Measurements from ENCODE around the gene SERTAD1.
"Not testable (repeated sequence)": the region's sequence is repeated elsewhere in the genome, so short reads cannot be mapped to it uniquely, and the experiment has no call there.

Gene SERTAD1

DNA sequence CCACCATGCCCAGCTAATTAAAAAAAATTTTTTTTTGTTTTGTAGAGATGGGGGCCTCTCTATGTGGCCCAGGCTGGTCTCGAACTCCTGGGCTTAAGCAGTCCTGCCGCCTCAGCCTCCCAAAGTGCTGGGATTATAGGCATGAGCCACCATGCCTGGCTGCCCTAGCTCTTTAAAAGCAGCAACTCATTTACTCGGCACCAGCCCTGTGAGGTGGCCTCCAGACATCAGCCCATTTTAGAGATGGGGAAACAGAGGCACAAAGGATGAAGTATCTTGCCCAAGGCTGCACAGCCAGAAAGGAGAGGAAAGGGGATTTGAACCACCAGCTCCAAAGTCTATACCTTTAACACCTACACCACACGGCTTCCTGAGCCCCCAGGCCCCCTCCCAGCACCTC is 12.9 kb downstream of the SERTAD1 start:
- no peaks in the 10 kb centered on the region for H3K36me3 ChIP-seq (replicated peaks)
- DNase-seq (ENCODE audit: low spot score in 2 of 2) = no peak
- H3K27me3 ChIP-seq (ENCODE audit: low read depth) = no peaks in the 10 kb centered on the region
- H3K4me3 ChIP-seq = no peak overlapping the region
- no peaks in the 10 kb centered on the region for H3K4me1 ChIP-seq
- no peaks in the 10 kb centered on the region for H3K9me3 ChIP-seq
- in situ Hi-C loops (cut with MboI; ENCODE audit: low sequenced_read_pairs) = no loop called here

GRCh38 chr19:40411958-40412499 is 13.8 kb downstream of the SERTAD1 start:
- no peak for DNase-seq (ENCODE audit: low spot score in 2 of 2)
- Histone ChIP-seq H3K36me3 (replicated peaks) (no peaks in the 10 kb centered on the region), H3K4me3 (no peak overlapping the region), H3K4me1 (no peaks in the 10 kb centered on the region), H3K9me3 (no peaks in the 10 kb centered on the region), H3K27me3 (ENCODE audit: low read depth) (no peaks in the 10 kb centered on the region)
- in situ Hi-C loops (cut with MboI; ENCODE audit: low sequenced_read_pairs) = no loop called here

DNA sequence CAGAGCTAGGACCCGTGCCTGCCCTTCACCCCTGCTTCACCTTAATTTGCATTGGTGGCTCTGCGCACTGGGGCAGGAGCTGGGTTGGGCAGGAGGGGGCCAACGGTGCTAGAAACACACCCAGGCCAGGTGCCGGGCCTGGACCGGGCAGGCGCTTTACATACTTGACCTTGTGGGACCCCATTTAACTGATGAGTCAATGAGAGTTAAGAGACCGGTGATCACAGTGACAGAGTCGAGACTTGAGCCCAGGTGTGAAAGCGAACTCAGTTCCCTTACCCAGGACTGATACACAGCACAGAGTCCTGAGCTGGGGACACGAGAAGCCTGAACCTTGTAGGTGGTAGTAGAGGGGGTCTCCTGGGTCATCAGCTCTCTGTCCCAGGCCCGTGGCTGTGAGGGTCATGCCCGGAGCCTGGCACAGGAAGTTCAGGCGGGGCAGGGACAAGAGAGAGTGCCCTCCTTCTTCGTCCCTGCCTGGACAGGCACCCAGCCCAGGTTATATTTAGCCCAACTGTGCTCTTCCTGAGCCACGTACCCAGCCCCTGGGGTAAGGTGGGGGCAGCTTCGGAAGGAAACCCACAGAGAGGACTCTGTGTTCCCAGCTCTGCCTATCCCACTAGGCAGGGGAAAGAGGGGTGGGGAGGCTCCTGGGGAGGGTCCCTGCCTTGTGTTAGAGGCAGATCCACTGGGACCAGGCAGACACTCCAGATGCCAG is 14.5 kb downstream of the SERTAD1 start:
- peak in 1 of 2 experiments; percentile 1 for DNase-seq (ENCODE audit: low spot score in 2 of 2)
- Histone ChIP-seq H3K36me3 (replicated peaks) (no peaks in the 10 kb centered on the region), H3K4me1 (no peaks in the 10 kb centered on the region), H3K9me3 (no peaks in the 10 kb centered on the region), H3K27me3 (ENCODE audit: low read depth) (no peaks in the 10 kb centered on the region), H3K4me3 (no peak overlapping the region)
- in situ Hi-C loops (cut with MboI; ENCODE audit: low sequenced_read_pairs) = no loop called here

DNA sequence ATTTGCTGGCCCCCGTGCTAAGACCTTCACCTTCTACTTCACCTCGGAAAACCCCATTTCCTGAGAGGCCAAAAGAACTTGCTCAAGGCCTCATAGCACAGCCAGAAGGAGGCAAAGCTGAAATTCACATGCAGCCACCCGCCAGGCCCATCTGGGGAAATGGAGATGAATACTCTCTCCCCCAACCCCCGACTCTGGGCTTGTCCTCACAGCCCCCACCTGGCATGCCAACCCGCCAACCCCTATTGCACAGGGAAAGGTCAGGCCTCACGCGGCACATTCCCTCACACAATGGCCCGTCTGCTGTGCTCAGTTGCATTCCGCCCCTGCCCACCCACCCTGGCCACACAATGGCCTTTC is 15.8 kb downstream of the SERTAD1 start:
- no peak overlapping the region for H3K4me3 ChIP-seq

DNA sequence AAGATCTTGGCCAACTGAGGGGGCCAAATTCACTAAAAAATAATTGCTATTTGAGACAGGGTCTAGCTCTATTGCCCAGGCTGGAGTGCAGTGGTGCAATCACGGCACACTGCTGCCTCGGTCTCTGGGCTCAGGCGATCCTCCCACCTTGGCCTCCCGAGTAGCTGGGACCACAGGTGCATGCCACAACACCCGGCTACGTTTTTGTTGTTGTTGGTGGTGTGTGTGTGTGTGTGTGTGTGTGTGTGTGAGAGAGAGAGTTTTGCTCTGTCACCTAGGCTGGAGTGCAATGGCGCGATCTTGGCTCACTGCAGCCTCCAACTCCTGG is 17.2 kb downstream of the SERTAD1 start:
- H3K4me1 ChIP-seq; H3K27me3 ChIP-seq (ENCODE audit: low read depth); DNase-seq (ENCODE audit: low spot score in 2 of 2); in situ Hi-C loops (cut with MboI; ENCODE audit: low sequenced_read_pairs); H3K36me3 ChIP-seq (replicated peaks); H3K9me3 ChIP-seq; H3K4me3 ChIP-seq: not testable (repeated sequence)

More for the DNA sequence above, 15.8 kb downstream of the SERTAD1 start:
- no peaks in the 10 kb centered on the region for H3K36me3 ChIP-seq (replicated peaks)
- H3K4me1 ChIP-seq = no peaks in the 10 kb centered on the region
- DNase-seq (ENCODE audit: low spot score in 2 of 2) = no peak
- H3K27me3 ChIP-seq (ENCODE audit: low read depth) = no peaks in the 10 kb centered on the region
- H3K9me3 ChIP-seq = no peaks in the 10 kb centered on the region
- in situ Hi-C loops (cut with MboI; ENCODE audit: low sequenced_read_pairs) = no loop called here

DNA sequence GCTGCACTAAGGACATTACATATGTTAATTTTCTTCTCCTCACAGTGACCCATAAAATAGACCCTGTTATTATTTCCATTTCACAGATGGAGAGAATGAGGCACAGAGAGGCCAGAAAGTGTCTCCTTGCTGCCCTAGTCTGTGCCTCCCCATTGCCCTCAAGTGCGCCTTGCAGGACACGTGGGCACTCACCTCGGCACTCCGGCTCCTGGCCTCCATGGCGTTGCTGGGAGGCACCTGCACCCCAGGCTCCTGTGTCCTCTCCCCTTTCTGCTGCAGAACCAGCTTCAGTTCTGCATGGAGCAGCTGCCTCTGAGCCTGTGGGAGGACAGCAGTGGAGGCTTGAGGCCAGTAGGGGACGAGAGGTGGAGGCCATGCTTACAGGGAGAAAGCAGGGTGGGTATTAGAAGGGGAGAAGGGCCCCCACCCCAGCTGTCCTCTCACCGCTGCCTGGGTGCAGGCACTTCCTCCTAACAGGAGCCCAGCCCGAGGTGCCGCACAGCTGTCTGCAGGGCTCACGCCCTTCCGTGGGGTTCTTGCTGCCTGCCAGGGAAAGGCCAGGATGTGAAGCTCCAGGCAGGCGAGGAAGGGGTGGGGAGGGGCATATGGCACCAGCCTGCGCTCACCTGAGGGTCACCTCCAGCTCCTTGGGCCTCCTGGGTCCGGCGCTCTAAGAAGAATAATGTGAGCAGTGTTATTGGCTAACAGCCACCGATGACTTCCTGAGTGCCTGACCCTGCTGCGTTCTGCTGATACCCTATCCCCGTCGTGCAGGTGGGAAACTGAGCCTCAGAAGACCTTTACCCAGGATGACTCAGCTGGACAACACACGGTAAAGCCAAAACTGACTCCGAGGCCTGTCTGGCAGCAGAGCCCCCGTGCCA is 17.8 kb downstream of the SERTAD1 start:
- Histone ChIP-seq H3K4me1 (peaks cover 4% of the 10 kb centered on the region; the same call in 1 of the 2 replicates), H3K27me3 (ENCODE audit: low read depth) (no peaks in the 10 kb centered on the region), H3K9me3 (no peaks in the 10 kb centered on the region), H3K36me3 (replicated peaks) (no peaks in the 10 kb centered on the region), H3K4me3 (no peak overlapping the region)
- no peak for DNase-seq (ENCODE audit: low spot score in 2 of 2)
- in situ Hi-C loops (cut with MboI; ENCODE audit: low sequenced_read_pairs) = no loop called here

DNA sequence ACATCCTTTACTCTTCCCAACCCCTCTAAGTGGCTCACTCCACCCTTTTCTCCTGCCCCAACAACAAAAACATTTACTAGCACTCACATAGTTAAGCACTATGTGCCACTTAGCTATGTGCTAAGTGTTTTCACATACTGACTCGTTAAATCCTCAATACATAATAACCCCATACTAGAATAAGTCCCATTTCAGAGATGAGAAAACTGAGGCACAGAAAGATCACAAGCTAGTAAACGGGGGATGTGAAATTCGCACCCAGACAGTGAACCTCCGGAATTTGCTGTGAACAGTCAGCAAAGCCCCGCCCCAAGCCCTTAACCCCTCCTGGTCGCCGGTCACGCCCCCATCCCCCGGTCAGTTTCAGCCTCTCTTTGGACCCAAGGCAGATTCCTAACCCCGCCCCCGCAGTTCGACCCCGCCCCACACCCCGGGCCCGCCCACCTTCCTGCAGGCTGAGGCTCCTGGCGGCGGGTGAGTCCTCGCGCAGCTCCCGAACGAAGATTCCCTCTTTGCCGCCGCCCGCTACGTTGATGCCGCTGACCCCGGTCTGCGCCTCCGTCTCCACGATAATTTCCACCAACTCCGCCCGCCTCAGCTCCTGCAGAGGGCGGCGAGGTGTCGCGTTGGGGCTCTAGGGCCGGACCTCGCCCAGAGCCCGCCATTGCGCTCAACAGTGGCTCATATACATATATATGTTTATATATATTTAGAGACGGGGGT is 22.4 kb downstream of the SERTAD1 start:
- H3K36me3 ChIP-seq (replicated peaks) = no peaks in the 10 kb centered on the region
- peaks cover 7% of the 10 kb centered on the region for H3K4me1 ChIP-seq

GRCh38 chr19:40400559-40400958 is 25.2 kb downstream of the SERTAD1 start:
- H3K4me1 ChIP-seq = peaks cover 7% of the 10 kb centered on the region
- no peaks in the 10 kb centered on the region for H3K9me3 ChIP-seq
- DNase-seq (ENCODE audit: low spot score in 2 of 2) = no peak
- H3K4me3 ChIP-seq = no peak overlapping the region
- in situ Hi-C loops (cut with MboI; ENCODE audit: low sequenced_read_pairs) = no loop called here
- H3K27me3 ChIP-seq (ENCODE audit: low read depth) = no peaks in the 10 kb centered on the region
- no peaks in the 10 kb centered on the region for H3K36me3 ChIP-seq (replicated peaks)

More for the DNA sequence above, 22.4 kb downstream of the SERTAD1 start:
- Histone ChIP-seq H3K9me3 (no peaks in the 10 kb centered on the region), H3K4me3 (peak overlapping the region; percentile 40), H3K27me3 (ENCODE audit: low read depth) (no peaks in the 10 kb centered on the region)
- peak; percentile 77 to 99 for DNase-seq (ENCODE audit: low spot score in 2 of 2)
- in situ Hi-C loops (cut with MboI; ENCODE audit: low sequenced_read_pairs) = no loop called here

DNA sequence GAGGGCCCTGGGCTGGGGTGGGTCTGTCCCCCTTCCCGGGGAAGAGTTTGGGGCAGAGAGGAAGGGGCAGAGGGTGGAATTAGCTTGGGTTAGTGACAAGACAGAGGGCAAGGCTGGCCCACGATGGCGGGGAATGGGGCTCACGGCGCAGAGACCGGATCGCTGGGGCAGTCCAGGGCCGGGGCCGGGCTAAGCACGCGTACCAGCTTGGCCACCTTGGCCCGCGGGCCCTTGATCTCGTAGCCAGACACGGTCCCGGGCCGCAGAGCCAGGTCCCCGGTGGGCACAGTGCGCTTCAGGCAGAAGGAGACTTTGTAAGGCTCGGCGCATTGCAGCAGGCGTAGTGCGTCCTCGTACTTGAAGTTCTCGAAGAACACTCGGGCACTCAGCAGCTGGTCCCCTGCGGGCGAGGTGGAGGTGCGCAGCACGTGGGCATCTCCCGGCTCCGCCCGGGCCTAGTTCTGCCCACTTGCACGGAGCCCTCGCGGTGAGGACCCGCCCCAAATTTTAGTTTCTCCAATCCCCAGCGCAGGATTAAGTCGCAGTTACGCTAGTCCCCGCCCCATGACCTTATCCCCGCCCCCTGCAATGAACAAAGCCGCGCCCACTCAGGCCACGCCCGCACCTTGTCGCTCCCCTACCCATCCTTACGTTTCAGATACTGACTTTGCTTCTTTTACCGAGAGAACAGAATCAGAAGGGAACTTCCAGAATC is 27.2 kb downstream of the SERTAD1 start:
- Histone ChIP-seq H3K4me3 (no peak overlapping the region), H3K9me3 (no peaks in the 10 kb centered on the region), H3K27me3 (ENCODE audit: low read depth) (no peaks in the 10 kb centered on the region), H3K4me1 (peaks cover 7% of the 10 kb centered on the region), H3K36me3 (replicated peaks) (no peaks in the 10 kb centered on the region)
- in situ Hi-C loops (cut with MboI; ENCODE audit: low sequenced_read_pairs) = no loop called here
- DNase-seq (ENCODE audit: low spot score in 2 of 2) = peak in 1 of 2 experiments; percentile 52

DNA sequence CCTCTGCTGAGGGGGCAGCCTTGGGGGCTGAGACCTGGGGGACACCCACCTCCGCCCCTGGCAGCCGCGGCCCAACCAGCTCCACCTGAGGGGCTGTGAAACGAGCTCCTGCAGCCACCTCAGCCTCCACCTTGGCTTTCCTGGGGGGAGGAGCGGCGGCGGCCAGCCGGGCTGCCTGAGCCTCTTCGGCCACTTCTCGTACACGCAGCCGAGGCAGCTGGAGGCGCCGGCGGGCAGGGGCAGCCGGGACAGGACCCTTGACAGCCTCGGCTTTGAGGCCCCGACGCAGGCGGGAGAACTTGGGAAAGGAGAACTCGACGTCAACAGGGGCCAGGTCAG is 28.3 kb downstream of the SERTAD1 start:
- DNase-seq (ENCODE audit: low spot score in 2 of 2) = no peak
- no peaks in the 10 kb centered on the region for H3K27me3 ChIP-seq (ENCODE audit: low read depth)
- H3K4me1 ChIP-seq = peaks cover 3% of the 10 kb centered on the region; the same call in 1 of the 2 replicates
- H3K4me3 ChIP-seq = no peak overlapping the region
- in situ Hi-C loops (cut with MboI; ENCODE audit: low sequenced_read_pairs) = no loop called here
- H3K9me3 ChIP-seq = no peaks in the 10 kb centered on the region
- H3K36me3 ChIP-seq (replicated peaks) = no peaks in the 10 kb centered on the region

DNA sequence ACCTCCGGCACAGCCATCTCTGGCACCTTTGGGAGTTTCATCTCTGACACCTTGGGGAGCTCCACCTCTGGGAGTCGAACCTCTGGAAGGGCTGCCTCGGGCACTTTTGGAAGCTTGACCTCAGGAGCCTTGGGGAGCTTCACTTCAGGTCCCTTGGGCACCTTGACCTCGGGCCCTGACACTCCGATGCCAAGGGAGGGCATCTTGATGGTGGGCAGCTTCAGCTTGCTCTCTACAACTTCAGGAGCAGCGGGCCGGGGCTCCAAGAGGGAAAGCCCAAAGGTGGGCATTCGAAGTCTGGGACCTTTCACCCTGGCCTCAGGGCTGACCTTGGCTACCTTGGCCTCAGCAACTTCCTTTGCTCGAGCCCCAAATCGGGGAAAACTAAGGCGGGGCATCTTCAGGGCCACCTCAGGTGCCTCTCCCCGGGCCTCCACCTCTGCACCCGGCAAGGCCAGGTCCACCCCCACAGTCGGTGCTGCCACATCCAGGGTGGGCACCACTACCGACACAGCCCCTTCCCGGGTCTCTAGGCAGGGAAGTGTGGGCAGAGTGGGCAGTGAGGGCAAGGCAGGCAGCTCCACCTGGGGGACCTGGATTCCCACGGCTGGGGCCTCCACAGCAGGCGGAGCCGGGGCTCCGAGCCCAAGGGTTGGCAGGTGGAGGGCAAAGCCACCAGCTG is 28.8 kb downstream of the SERTAD1 start:
- H3K9me3 ChIP-seq = no peaks in the 10 kb centered on the region
- H3K4me3 ChIP-seq = no peak overlapping the region
- DNase-seq (ENCODE audit: low spot score in 2 of 2) = no peak
- H3K27me3 ChIP-seq (ENCODE audit: low read depth) = no peaks in the 10 kb centered on the region
- no peaks in the 10 kb centered on the region for H3K36me3 ChIP-seq (replicated peaks)
- in situ Hi-C loops (cut with MboI; ENCODE audit: low sequenced_read_pairs) = no loop called here
- H3K4me1 ChIP-seq = peaks cover 3% of the 10 kb centered on the region; the same call in 1 of the 2 replicates

DNA sequence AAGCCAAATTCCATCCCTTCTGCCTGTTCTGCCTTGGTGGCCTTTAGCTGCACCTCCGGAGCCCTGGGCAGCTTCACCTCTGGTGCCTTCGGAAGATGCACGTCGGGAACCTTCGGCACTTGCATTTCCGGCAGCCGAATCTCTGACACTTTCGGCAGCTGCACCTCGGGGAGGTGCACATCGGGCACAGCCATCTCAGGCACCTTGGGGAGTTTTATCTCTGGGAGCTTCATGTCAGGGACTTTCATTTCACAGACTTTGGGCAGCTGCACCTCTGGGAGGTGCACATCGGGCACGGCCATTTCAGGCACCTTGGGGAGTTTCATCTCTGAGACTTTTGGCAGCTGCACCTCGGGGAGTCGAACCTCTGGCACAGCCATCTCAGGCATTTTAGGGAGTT is 29.8 kb downstream of the SERTAD1 start:
- peaks cover 3% of the 10 kb centered on the region; the same call in 1 of the 2 replicates for H3K4me1 ChIP-seq
- DNase-seq (ENCODE audit: low spot score in 2 of 2) = no peak
- no peaks in the 10 kb centered on the region for H3K36me3 ChIP-seq (replicated peaks)
- H3K27me3 ChIP-seq (ENCODE audit: low read depth) = no peaks in the 10 kb centered on the region
- no peak overlapping the region for H3K4me3 ChIP-seq
- in situ Hi-C loops (cut with MboI; ENCODE audit: low sequenced_read_pairs) = no loop called here
- no peaks in the 10 kb centered on the region for H3K9me3 ChIP-seq

- in situ Hi-C loops (cut with MboI; ENCODE audit: low sequenced_read_pairs) = no loop called here
These were observed 31.0 kb downstream of the SERTAD1 start for GRCh38 chr19:40394816-40395210.

More at GRCh38 chr19:40394816-40395210, 31.0 kb downstream of the SERTAD1 start:
- Histone ChIP-seq H3K9me3 (no peaks in the 10 kb centered on the region), H3K36me3 (replicated peaks) (no peaks in the 10 kb centered on the region), H3K4me3 (no peak overlapping the region), H3K4me1 (peaks cover 3% of the 10 kb centered on the region; the same call in 1 of the 2 replicates), H3K27me3 (ENCODE audit: low read depth) (no peaks in the 10 kb centered on the region)
- DNase-seq (ENCODE audit: low spot score in 2 of 2) = no peak

Data from HAP-1 (cell line).